ENCODE data around the gene CNOT6. TPM values are rescaled to one million over a fixed set of nuclear protein-coding genes. Genes with fewer than 3 reads are reported as not detected.

Gene CNOT6
- total RNA-seq, 1 experiment from 2014 or later, result 59.1 TPM

- H2AFZ ChIP-seq (ENCODE audit: low read depth, low read length, poor library complexity, severe bottlenecking), result no peak overlapping the region
- no peak overlapping the region for H3K4me3 ChIP-seq (replicated peaks in 1 of 2; ENCODE audit: low read depth in 1 of 2, low read length in 2 of 2)
- RAD21 ChIA-PET (ENCODE audit: low non-redundant PET in 1 of 2, low total read pairs in 2 of 2, uncharacterized antibody in 2 of 2, unreplicated experiment in 2 of 2), result no interaction called here
- H3K9me2 ChIP-seq (ENCODE audit: insufficient read depth), result no peaks in the 10 kb centered on the region
- BruUV-seq (replicated peaks), result no TSS peak
- H3K36me3 ChIP-seq (ENCODE audit: control insufficient read depth in 1 of 2, insufficient read depth in 2 of 2, low read length in 2 of 2), result no peaks in the 10 kb centered on the region
- TF ChIP-seq SRF (IDR thresholded peaks at IDR 0.05; ENCODE audit: low read depth) (no peak), EZH2phosphoT487 (IDR thresholded peaks at IDR 0.05; ENCODE audit: borderline replicate concordance) (no peak), TCF7L2 (IDR thresholded peaks at IDR 0.05; ENCODE audit: borderline replicate concordance, extremely low read depth, insufficient read depth, insufficient read length) (no peak), EGR1 (IDR thresholded peaks at IDR 0.05; ENCODE audit: low read depth) (no peak), YY1 (IDR thresholded peaks at IDR 0.05; ENCODE audit: extremely low read depth, insufficient replicate concordance, low read depth, low read length) (no peak), EZH2 (IDR thresholded peaks at IDR 0.05) (no peak), REST (IDR thresholded peaks at IDR 0.05; ENCODE audit: low read depth) (no peak), MAX (IDR thresholded peaks at IDR 0.05) (no peak), ELF1 (IDR thresholded peaks at IDR 0.05; ENCODE audit: borderline replicate concordance, low read depth) (no peak), CEBPB (IDR thresholded peaks at IDR 0.05; ENCODE audit: low read depth) (no peak), ZFX (IDR thresholded peaks at IDR 0.05) (no peak), POLR2A (IDR thresholded peaks at IDR 0.05; ENCODE audit: borderline replicate concordance, extremely low read depth, insufficient read depth, insufficient read length) (no peak), CBX3 (IDR thresholded peaks at IDR 0.05; ENCODE audit: low read depth) (no peak), JUND (IDR thresholded peaks at IDR 0.05) (no peak)
- no peaks in the 10 kb centered on the region for H3K9me3 ChIP-seq (ENCODE audit: control insufficient read depth in 1 of 2, insufficient read depth in 1 of 2, low read depth in 1 of 2, low read length in 2 of 2)
- no peaks in the 10 kb centered on the region for H4K20me1 ChIP-seq (ENCODE audit: insufficient read depth)
- intact Hi-C loops (cut with micrococcal nuclease), result no loop called here
- H3K27ac ChIP-seq (ENCODE audit: low read depth, low read length), result no peak overlapping the region
- no peak overlapping the region for H3K9ac ChIP-seq (ENCODE audit: low read length)
- H3K79me2 ChIP-seq (ENCODE audit: insufficient read depth, low read length), result no peaks in the 10 kb centered on the region
- CTCF ChIA-PET, result no interaction called here
- no peak overlapping the region for H3K4me2 ChIP-seq (ENCODE audit: low read length)
- no peaks in the 10 kb centered on the region for H3K4me1 ChIP-seq (ENCODE audit: control insufficient read depth in 1 of 2, insufficient read depth in 2 of 2, low read length in 2 of 2)
- H3K27me3 ChIP-seq (ENCODE audit: insufficient read depth, low read length), result no peaks in the 10 kb centered on the region
- DNase-seq (ENCODE audit: low read depth, low spot score) (no peak), ATAC-seq (no peak)
- POLR2A ChIA-PET, result no interaction called here
These were observed 105.4 kb downstream of the CNOT6 start for GRCh38 chr5:180599590-180599914.

Data from HCT116 (cell line).